ENCODE measurements around the gene FBXL22. TPM values are rescaled to one million over a fixed set of nuclear protein-coding genes. Genes with fewer than 3 reads are reported as not detected.

The FBXL22 gene
- total RNA-seq, 1 experiment from 2014 or later: 0.49 TPM

- Histone ChIP-seq H3K9ac (ENCODE audit: low read length) (no peak overlapping the region), H2AFZ (ENCODE audit: low read depth, low read length, poor library complexity, severe bottlenecking) (no peak overlapping the region), H3K79me2 (ENCODE audit: insufficient read depth, low read length) (peaks cover 36% of the 10 kb centered on the region), H3K9me3 (ENCODE audit: control insufficient read depth in 1 of 2, insufficient read depth in 1 of 2, low read depth in 1 of 2, low read length in 2 of 2) (no peaks in the 10 kb centered on the region), H3K27ac (ENCODE audit: low read depth, low read length) (no peak overlapping the region), H3K4me1 (ENCODE audit: control insufficient read depth in 1 of 2, insufficient read depth in 2 of 2, low read length in 2 of 2) (peaks cover 0 to 4% of the 10 kb centered on the region in 2 experiments; a peak in 1 of 4 replicates), H3K4me3 (replicated peaks in 1 of 2; ENCODE audit: low read depth in 1 of 2, low read length in 2 of 2) (no peak overlapping the region), H3K4me2 (ENCODE audit: low read length) (no peak overlapping the region), H3K27me3 (ENCODE audit: insufficient read depth, low read length) (no peaks in the 10 kb centered on the region), H3K36me3 (ENCODE audit: control insufficient read depth in 1 of 2, insufficient read depth in 2 of 2, low read length in 2 of 2) (peaks cover under 1 to 3% of the 10 kb centered on the region in 2 experiments; a peak in 1 of 4 replicates), H3K9me2 (ENCODE audit: insufficient read depth) (no peaks in the 10 kb centered on the region), H4K20me1 (ENCODE audit: insufficient read depth) (peaks cover 8% of the 10 kb centered on the region; the same call in 1 of the 2 replicates)
- ATAC-seq (no peak), DNase-seq (ENCODE audit: low read depth, low spot score) (no peak)
- CTCF ChIA-PET: interaction anchor here (1.3 to 1.9 kb wide), 2 partner anchors 48 to 85 kb away, joined by 3 to 5 read pairs; no protein-coding TSS in a partner anchor
- TF ChIP-seq EGR1 (IDR thresholded peaks at IDR 0.05; ENCODE audit: low read depth) (no peak), YY1 (IDR thresholded peaks at IDR 0.05; ENCODE audit: extremely low read depth, insufficient replicate concordance, low read depth, low read length) (no peak), ZBTB33 (IDR thresholded peaks at IDR 0.05; ENCODE audit: extremely low read depth, insufficient replicate concordance, low read length) (no peak), ELF1 (IDR thresholded peaks at IDR 0.05; ENCODE audit: borderline replicate concordance, low read depth) (no peak), POLR2A (IDR thresholded peaks at IDR 0.05; ENCODE audit: borderline replicate concordance, extremely low read depth, insufficient read depth, insufficient read length) (no peak), FOSL1 (IDR thresholded peaks at IDR 0.05; ENCODE audit: low read depth) (no peak), SRF (IDR thresholded peaks at IDR 0.05; ENCODE audit: low read depth) (no peak), CBX3 (IDR thresholded peaks at IDR 0.05; ENCODE audit: low read depth) (no peak), SIN3A (IDR thresholded peaks at IDR 0.05; ENCODE audit: low read depth) (no peak), CEBPB (IDR thresholded peaks at IDR 0.05; ENCODE audit: low read depth) (no peak), EZH2 (IDR thresholded peaks at IDR 0.05) (no peak), ZFX (IDR thresholded peaks at IDR 0.05) (no peak), REST (IDR thresholded peaks at IDR 0.05; ENCODE audit: low read depth) (no peak), SP1 (IDR thresholded peaks at IDR 0.05; ENCODE audit: low read depth) (no peak)
- RAD21 ChIA-PET (ENCODE audit: low non-redundant PET in 1 of 2, low total read pairs in 2 of 2, uncharacterized antibody in 2 of 2, unreplicated experiment in 2 of 2): no interaction called here
- BruUV-seq (replicated peaks): no TSS peak
- POLR2A ChIA-PET: no interaction called here
- intact Hi-C loops (cut with micrococcal nuclease): no loop called here
These were observed 45.8 kb upstream of the FBXL22 start for GRCh38 chr15:63551400-63551799.

All from HCT116 (cell line).